Suprapubic skin (tissue), 4 donors: Measurements from ENCODE around the gene XCR1. TPM values are rescaled to one million over a fixed set of nuclear protein-coding genes. Genes with fewer than 3 reads are reported as not detected.

Source experiments
- DNase-seq, 2 donors: peaks; one replicate each; pipeline ENCODE4 v3.0.0-alpha.2; 2019; ENCODE audit warnings: low spot score in 2 of 2
- H3K27ac ChIP-seq: fragments of 200-600 bp; sonication (generic); one replicate; pipeline ENCODE4 v1.5.1; 2019
- H3K27me3 ChIP-seq: fragments of 200-600 bp; sonication (generic); one replicate; pipeline ENCODE4 v1.5.1; 2019
- H3K36me3 ChIP-seq: fragments of 200-600 bp; sonication (generic); one replicate; pipeline ENCODE4 v1.5.1; 2019
- H3K4me1 ChIP-seq: fragments of 200-600 bp; sonication (generic); one replicate; pipeline ENCODE4 v1.5.1; 2019
- H3K4me3 ChIP-seq: fragments of 200-600 bp; sonication (generic); one replicate; pipeline ENCODE4 v1.5.1; 2019; ENCODE audit warnings: mild to moderate bottlenecking
- H3K9me3 ChIP-seq: fragments of 200-600 bp; sonication (generic); one replicate; pipeline ENCODE4 v1.5.1; 2019
- CTCF ChIP-seq, 2 donors: fragments of 200-600 bp in 1 of 2; fragments of 450-650 bp in 1 of 2; sonication (generic) in 1 of 2; IDR thresholded peaks; one replicate each; pipeline ENCODE4 v1.5.1; 2016 to 2019; ENCODE audit warnings: antibody characterized with exemption in 2 of 2, mild to moderate bottlenecking in 1 of 2, moderate library complexity in 1 of 2
- EP300 ChIP-seq: sonication (generic); formaldehyde crosslinking; IDR thresholded peaks from one replicate; pipeline ENCODE4 v1.6.1; 2017; ENCODE audit warnings: antibody characterized with exemption
- POLR2A ChIP-seq, 2 donors: fragments of 450-650 bp; IDR thresholded peaks; one replicate each; pipeline ENCODE4 v1.6.1; 2017; ENCODE audit warnings: antibody characterized with exemption in 2 of 2, mild to moderate bottlenecking in 2 of 2, moderate library complexity in 2 of 2
- POLR2AphosphoS5 ChIP-seq, 3 donors: sonication (generic); formaldehyde crosslinking; IDR thresholded peaks; one replicate each; pipeline ENCODE4 v1.6.1; 2017; ENCODE audit warnings: antibody characterized with exemption in 3 of 3
- WGBS: methylation state at CpG from one replicate; pipeline ENCODE4 v1.1.5; 2018; 5-methylcytosine and 5-hydroxymethylcytosine counted together
- total RNA-seq, 4 donors: library from RNA; depleted of rRNA; stranded (reverse); fragments of >200 nt; gene quantifications; one replicate each; pipeline ENCODE4 v1.1.0, GENCODE V29; 2016

XCR1 gene
- total RNA-seq, 4 donors from 2014 or later: 0.93 to 7.2 (median 1.9) TPM; not detected in 1

GRCh38 chr3:46029953-46030543 lies 2.8 kb upstream of the XCR1 start:
- no peak overlapping the region for H3K27ac ChIP-seq
- no peaks in the 10 kb centered on the region for H3K27me3 ChIP-seq

GRCh38 chr3:46027736-46028397 lies 584 bp upstream of the XCR1 start:
- H3K9me3 ChIP-seq: no peaks in the 10 kb centered on the region
- H3K27ac ChIP-seq: no peak overlapping the region
- H3K4me3 ChIP-seq: no peak overlapping the region
- TF ChIP-seq POLR2AphosphoS5 (IDR thresholded peaks at IDR 0.05): no peak
- no peak for TF ChIP-seq POLR2A (IDR thresholded peaks at IDR 0.05)
- no peak for TF ChIP-seq CTCF (IDR thresholded peaks at IDR 0.05)
- TF ChIP-seq EP300: no peak
- no peaks in the 10 kb centered on the region for H3K36me3 ChIP-seq
- 86% methylated on average over 6 of the region's 6 CpGs for WGBS
- no peaks in the 10 kb centered on the region for H3K4me1 ChIP-seq
- H3K27me3 ChIP-seq: no peaks in the 10 kb centered on the region
- no peak for DNase-seq

More at GRCh38 chr3:46029953-46030543, 2.8 kb upstream of the XCR1 start:
- Histone ChIP-seq H3K36me3 (no peaks in the 10 kb centered on the region), H3K4me1 (no peaks in the 10 kb centered on the region), H3K9me3 (no peaks in the 10 kb centered on the region), H3K4me3 (no peak overlapping the region)
- TF ChIP-seq POLR2AphosphoS5 (IDR thresholded peaks at IDR 0.05) (no peak), CTCF (IDR thresholded peaks at IDR 0.05) (no peak)
- DNase-seq: no peak
- WGBS: 66% methylated on average over 1 of the region's 1 CpG

GRCh38 chr3:46025139-46025538 lies 2.1 kb downstream of the XCR1 start:
- Histone ChIP-seq H3K36me3 (no peaks in the 10 kb centered on the region), H3K4me3 (no peak overlapping the region), H3K4me1 (no peaks in the 10 kb centered on the region), H3K9me3 (no peaks in the 10 kb centered on the region), H3K27ac (no peak overlapping the region), H3K27me3 (no peaks in the 10 kb centered on the region)
- TF ChIP-seq POLR2A (IDR thresholded peaks at IDR 0.05) (no peak), EP300 (no peak), CTCF (IDR thresholded peaks at IDR 0.05) (no peak), POLR2AphosphoS5 (IDR thresholded peaks at IDR 0.05) (no peak)
- DNase-seq: no peak
- WGBS: 69% methylated on average over 1 of the region's 1 CpG

GRCh38 chr3:46024131-46024530 lies 3.2 kb downstream of the XCR1 start:
- H3K27ac ChIP-seq: no peak overlapping the region
- H3K4me3 ChIP-seq: no peak overlapping the region
- WGBS: 51% methylated on average over 3 of the region's 3 CpGs
- no peaks in the 10 kb centered on the region for H3K9me3 ChIP-seq
- H3K4me1 ChIP-seq: no peaks in the 10 kb centered on the region
- H3K27me3 ChIP-seq: no peaks in the 10 kb centered on the region
- TF ChIP-seq EP300: no peak
- TF ChIP-seq CTCF (IDR thresholded peaks at IDR 0.05): no peak
- no peak for TF ChIP-seq POLR2AphosphoS5 (IDR thresholded peaks at IDR 0.05)
- no peak for TF ChIP-seq POLR2A (IDR thresholded peaks at IDR 0.05)
- H3K36me3 ChIP-seq: no peaks in the 10 kb centered on the region
- DNase-seq: no peak

GRCh38 chr3:46022909-46023785 lies 4.1 kb downstream of the XCR1 start:
- Histone ChIP-seq H3K36me3 (no peaks in the 10 kb centered on the region), H3K4me3 (no peak overlapping the region), H3K4me1 (no peaks in the 10 kb centered on the region), H3K9me3 (no peaks in the 10 kb centered on the region), H3K27me3 (no peaks in the 10 kb centered on the region), H3K27ac (no peak overlapping the region)
- no peak for TF ChIP-seq EP300
- no peak for TF ChIP-seq POLR2A (IDR thresholded peaks at IDR 0.05)
- no peak for TF ChIP-seq CTCF (IDR thresholded peaks at IDR 0.05)
- TF ChIP-seq POLR2AphosphoS5 (IDR thresholded peaks at IDR 0.05): no peak
- DNase-seq: no peak
- 92% methylated on average over 34 of the region's 34 CpGs for WGBS
